K562 (cell line): ENCODE results near the gene SLC6A13. TPM values are rescaled to one million over a fixed set of nuclear protein-coding genes. Genes with fewer than 3 reads are reported as not detected.

Experiments used
- ATAC-seq: fragments of 200-7000 bp; cut with Tn5 transposase; 3 replicates; pipeline ENCODE4 v1.9.1; 2020; ENCODE audit warnings: moderate library complexity
- BruUV-seq: library from RNA; stranded (reverse); fragments of 400-500 nt; replicated peaks from 2 replicates; lab custom pipeline; 2021; lab: Mats Ljungman, UMichigan
- CTCF ChIA-PET: fragments of 300-600 bp; formaldehyde crosslinking; extraction: SDS; loops from one replicate; lab custom pipeline; 2021; ENCODE audit warnings: low intra/inter-chr PET ratio; lab: Yijun Ruan, JAX
- POLR2A ChIA-PET: fragments of 300-600, 350-650 bp; sonication (Branson Sonifier 250); formaldehyde crosslinking; extraction: SDS; loops from one replicate; lab custom pipeline; 2021; ENCODE audit warnings: antibody characterized with exemption, inconsistent platforms; lab: Yijun Ruan, JAX
- DNase-seq, 4 experiments: peaks; one replicate each; pipeline versions ENCODE4 v3.0.0 to v3.0.0-alpha.2; 2011 to 2018; ENCODE audit warnings: low spot score in 3 of 4, mixed read lengths in 3 of 4; ENCODE audit errors: extremely low read depth in 1 of 4
- FAIRE-seq: peaks from 2 replicates; lab custom pipeline; 2011; peaks lifted over from hg19 to GRCh38; lab: Jason Lieb, UNC
- H2AFZ ChIP-seq: 2 replicates; pipeline ENCODE4 v1.6.0; 2011; ENCODE audit warnings: low read depth, low read length, control low read depth, inconsistent platforms
- H3K27ac ChIP-seq: fragments of 200-600 bp; 3 replicates; pipeline ENCODE4 v1.8.0; 2011; ENCODE audit warnings: low read depth, mild to moderate bottlenecking, control low read depth, inconsistent platforms, low read length, moderate library complexity, mixed read lengths; ENCODE audit errors: extremely low read depth
- H3K27me3 ChIP-seq, 2 experiments: fragments of 300-600 bp in 1 of 2; 2 replicates in 1 of 2; 3 replicates in 1 of 2; pipeline versions ENCODE4 v1.6.0 to v1.8.0; 2011; ENCODE audit warnings: inconsistent platforms in 2 of 2, low read length in 2 of 2, mild to moderate bottlenecking in 1 of 2, mixed read lengths in 1 of 2, moderate library complexity in 1 of 2; ENCODE audit not compliant: control insufficient read depth in 2 of 2, insufficient read depth in 2 of 2
- H3K36me3 ChIP-seq: fragments of 300-600 bp; 3 replicates; pipeline ENCODE4 v1.8.0; 2011; ENCODE audit warnings: mild to moderate bottlenecking, low read length, inconsistent platforms; ENCODE audit not compliant: control insufficient read depth, insufficient read depth
- H3K4me1 ChIP-seq, 2 experiments: fragments of 200-600 bp in 1 of 2; replicated peaks in 1 of 2; 2 replicates in 1 of 2; 3 replicates in 1 of 2; pipeline versions ENCODE4 v1.5.1 to v1.8.0; 2011; ENCODE audit warnings: inconsistent platforms in 2 of 2, low read length in 2 of 2, mild to moderate bottlenecking in 1 of 2, mixed read lengths in 1 of 2, moderate library complexity in 1 of 2; ENCODE audit not compliant: control insufficient read depth in 2 of 2, insufficient read depth in 2 of 2
- H3K4me2 ChIP-seq: 2 replicates; pipeline ENCODE4 v1.6.1; 2011; ENCODE audit warnings: low read length, control low read depth, inconsistent platforms, mixed read lengths; ENCODE audit not compliant: insufficient read depth
- H3K4me3 ChIP-seq: fragments of 200-600 bp; sonication (generic), shearing (Covaris generic); 2 replicates; pipeline ENCODE4 v1.5.1; 2016; ENCODE audit warnings: control low read depth, inconsistent platforms
- H3K79me2 ChIP-seq: fragments of 200-600 bp; 3 replicates; pipeline ENCODE4 v1.8.0; 2011; ENCODE audit warnings: low read length, inconsistent platforms; ENCODE audit not compliant: control insufficient read depth, insufficient read depth
- H3K9ac ChIP-seq, 2 experiments: 2 replicates each; pipeline versions ENCODE4 v1.6.0 to v1.6.1; 2011; ENCODE audit warnings: low read depth in 2 of 2, low read length in 2 of 2, control low read depth in 1 of 2, inconsistent platforms in 1 of 2, mild to moderate bottlenecking in 1 of 2, mixed read lengths in 1 of 2; ENCODE audit not compliant: insufficient read depth in 1 of 2
- H3K9me1 ChIP-seq: one replicate; pipeline ENCODE4 v1.6.0; 2011; ENCODE audit warnings: inconsistent platforms, mild to moderate bottlenecking, low read length, moderate library complexity; ENCODE audit not compliant: control insufficient read depth, insufficient read depth
- H3K9me3 ChIP-seq: replicated peaks from 2 replicates; pipeline ENCODE4 v1.5.1; 2011; ENCODE audit warnings: low read depth, low read length, inconsistent platforms; ENCODE audit not compliant: control insufficient read depth, insufficient read depth
- H4K20me1 ChIP-seq: replicated peaks from 2 replicates; pipeline ENCODE4 v1.6.1; 2011; ENCODE audit warnings: low read length, inconsistent platforms, mixed read lengths; ENCODE audit not compliant: control insufficient read depth, insufficient read depth
- HOMEZ ChIP-seq: fragments of 250-450 bp; sonication (Bioruptor Pico); IDR thresholded peaks from 2 replicates; pipeline ENCODE4 v1.4.0; 2020; ENCODE audit warnings: mild to moderate bottlenecking, moderate library complexity
- IRF1 ChIP-seq: sonication (generic); formaldehyde crosslinking; IDR thresholded peaks from 2 replicates; pipeline ENCODE4 v1.8.0; 2022; ENCODE audit warnings: missing genetic modification reagents, mild to moderate bottlenecking, borderline replicate concordance
- MAFF ChIP-seq: IDR thresholded peaks from 2 replicates; pipeline ENCODE4 v1.6.1; 2012; ENCODE audit warnings: low read length, improper control_type of control experiment
- MCM7 ChIP-seq, 2 experiments: fragments of 450-650 bp; IDR thresholded peaks; 2 replicates each; pipeline ENCODE4 v1.6.1; 2016 to 2018
- POLR2H ChIP-seq: IDR thresholded peaks from 2 replicates; pipeline ENCODE4 v1.6.1; 2016; ENCODE audit warnings: missing genetic modification characterization, low read depth, mild to moderate bottlenecking, control low read depth, missing compliant biosample characterization, moderate library complexity
- ZBTB17 ChIP-seq: fragments of 450-650 bp; formaldehyde crosslinking; IDR thresholded peaks from 2 replicates; pipeline ENCODE4 v1.4.0; 2020; ENCODE audit warnings: mild to moderate bottlenecking
- ZNF12 ChIP-seq: sonication (generic); formaldehyde crosslinking; IDR thresholded peaks from 2 replicates; pipeline ENCODE4 v1.4.0; 2020; ENCODE audit warnings: mild to moderate bottlenecking, missing genetic modification reagents
- ZNF263 ChIP-seq: sonication (generic); formaldehyde crosslinking; IDR thresholded peaks from 2 replicates; pipeline ENCODE4 v1.8.0; 2022; ENCODE audit warnings: mild to moderate bottlenecking, missing genetic modification reagents, borderline replicate concordance
- WGBS: fragments of 100-300 bp; shearing (Covaris generic); methylation state at CpG from one replicate; pipeline ENCODE4 v1.1.6; 2016; ENCODE audit warnings: low coverage, mixed read lengths; ENCODE audit not compliant: insufficient coverage; ENCODE audit errors: missing lambda C conversion rate; 5-methylcytosine and 5-hydroxymethylcytosine counted together
- in situ Hi-C: fragments of 300-500 bp; cut with MboI; formaldehyde crosslinking; loops from 4 replicates; pipeline ENCODE4 v1.15.0; 2018; ENCODE audit warnings: inconsistent platforms, mixed read lengths
- intact Hi-C: fragments of 100-400 bp; cut with micrococcal nuclease; formaldehyde crosslinking; loops from 2 replicates; pipeline ENCODE4 v1.14.2; 2022
- polyA plus RNA-seq, 8 experiments: library from polyadenylated mRNA; depleted of rRNA in 4 of 8; stranded (reverse) in 5 of 8; unstranded in 3 of 8; fragments of >200 nt; fragmentation: Nextera tagmentation in 2 of 8; fragmentation: Illumina TruSeq in 1 of 8; extraction: Ambion mirVana in 2 of 8; extraction: Trizol in 1 of 8; gene quantifications; 2 replicates each; pipeline versions ENCODE4 v1.2.1 to v1.2.3, GENCODE V29; 2011 to 2014; ENCODE audit warnings: inconsistent platforms in 1 of 8, missing spikeins in 1 of 8
- total RNA-seq, 7 experiments: library from RNA; depleted of rRNA in 6 of 7; stranded (reverse); fragments of >200 nt in 6 of 7; fragmentation: Illumina TruSeq in 2 of 7; extraction: Trizol in 2 of 7; gene quantifications; 2 replicates each; pipeline versions ENCODE4 v1.2.1 to v1.2.3, GENCODE V29; 2011 to 2021; ENCODE audit warnings: low replicate concordance in 1 of 7

SLC6A13 gene
- total and polyA plus RNA-seq, 9 of the 15 experiments (the other 6 are each of a cell fraction or from before 2014, with no cell fraction given), result 0.06 to 0.33 (median 0.22) TPM; not detected in 4

- H2AFZ ChIP-seq, result no peak overlapping the region
- no peaks in the 10 kb centered on the region for H4K20me1 ChIP-seq
- H3K9me1 ChIP-seq, result no peaks in the 10 kb centered on the region
- WGBS, result 21% methylated on average over 10 of the region's 12 CpGs
- H3K4me1 ChIP-seq, result no peaks in the 10 kb centered on the region; a peak in 3 of 5 replicates
- POLR2A ChIA-PET, result interaction anchor here (1.0 kb wide), 1 partner anchor 189 kb away, joined by 3 read pairs; no protein-coding TSS in a partner anchor
- 0 out of 5 replicates have a peak, but pooled peaks cover 0 to 10% of the 10 kb centered on the region in 2 experiments for H3K27me3 ChIP-seq
- no peaks in the 10 kb centered on the region for H3K79me2 ChIP-seq
- intact Hi-C loops (no loop called here), in situ Hi-C loops (no loop called here)
- ATAC-seq (no peak), DNase-seq (no peak), FAIRE-seq (no peak)
- no peaks in the 10 kb centered on the region; the same call in 1 of the 2 replicates for H3K9me3 ChIP-seq
- CTCF ChIA-PET, result no interaction called here
- no peak for TF ChIP-seq MCM7 (IDR thresholded peaks at IDR 0.05)
- TF ChIP-seq POLR2H, result no peak
- no peak for TF ChIP-seq ZBTB17 (CRISPR knock-in tag)
- no peak for TF ChIP-seq ZNF12 (CRISPR knock-in tag)
- TF ChIP-seq HOMEZ, result no peak
- no peak for TF ChIP-seq IRF1
- TF ChIP-seq ZNF263 (CRISPR knock-in tag), result no peak
- no peak for TF ChIP-seq MAFF
- BruUV-seq, result no TSS peak
- no peak overlapping the region for H3K27ac ChIP-seq
- no peak overlapping the region for H3K4me3 ChIP-seq
- no peak overlapping the region for H3K9ac ChIP-seq
- H3K4me2 ChIP-seq, result no peak overlapping the region
- H3K36me3 ChIP-seq, result no peaks in the 10 kb centered on the region
Measured at GRCh38 chr12:253116-253831, 9.4 kb downstream of the SLC6A13 start.
